ENCODE data around the gene OIP5.
"Not testable (repeated sequence)": the region's sequence is repeated elsewhere in the genome, so short reads cannot be mapped to it uniquely, and the experiment has no call there.

Gene OIP5

DNA sequence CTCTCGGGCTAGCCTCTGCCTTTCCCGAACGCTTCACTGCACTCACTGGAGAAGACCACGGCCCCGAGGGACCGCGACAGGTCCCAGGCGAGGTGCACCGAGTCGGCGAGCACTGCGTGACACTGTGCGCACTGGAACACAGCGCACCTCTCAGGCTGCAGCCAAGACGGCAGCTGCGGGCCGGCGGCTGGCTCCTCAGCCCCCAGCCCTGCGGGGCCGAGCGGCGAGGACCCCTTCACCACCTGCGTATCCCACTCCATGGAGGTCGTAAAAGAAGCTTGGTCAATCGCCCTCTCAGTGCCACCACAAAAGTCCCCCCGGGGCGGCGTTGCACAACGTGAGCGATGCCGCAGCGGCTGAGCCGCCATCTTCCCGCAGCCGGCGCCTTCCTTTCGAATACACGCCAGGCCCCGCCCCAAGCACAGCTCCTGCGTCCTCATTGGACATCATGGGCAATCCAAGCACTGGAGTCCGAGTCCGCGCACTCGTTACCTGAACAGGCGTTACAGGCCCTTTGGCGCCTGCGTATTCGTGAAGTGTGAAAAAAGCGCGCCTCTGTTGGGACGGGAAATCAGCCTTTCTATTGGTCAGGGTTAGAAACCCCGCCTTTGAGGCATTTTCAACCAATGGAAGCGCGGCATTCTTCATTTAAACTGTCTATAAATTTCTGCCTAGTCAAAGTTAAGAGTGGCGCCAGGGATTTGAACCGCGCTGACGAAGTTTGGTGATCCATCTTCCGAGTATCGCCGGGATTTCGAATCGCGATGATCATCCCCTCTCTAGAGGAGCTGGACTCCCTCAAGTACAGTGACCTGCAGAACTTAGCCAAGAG is at the start of gene OIP5, which contains the start of gene NUSAP1:
Gene OIP5, minus strand, starts transcription at position 398 of the 832 bp plus-strand sequence. Its CDS starts 30 bp downstream, at position 368.
Gene NUSAP1, plus strand, starts transcription at position 688 of the 832 bp plus-strand sequence. Its CDS starts 77 bp downstream, at position 765.
- DNase-seq = peak; percentile 99

DNA sequence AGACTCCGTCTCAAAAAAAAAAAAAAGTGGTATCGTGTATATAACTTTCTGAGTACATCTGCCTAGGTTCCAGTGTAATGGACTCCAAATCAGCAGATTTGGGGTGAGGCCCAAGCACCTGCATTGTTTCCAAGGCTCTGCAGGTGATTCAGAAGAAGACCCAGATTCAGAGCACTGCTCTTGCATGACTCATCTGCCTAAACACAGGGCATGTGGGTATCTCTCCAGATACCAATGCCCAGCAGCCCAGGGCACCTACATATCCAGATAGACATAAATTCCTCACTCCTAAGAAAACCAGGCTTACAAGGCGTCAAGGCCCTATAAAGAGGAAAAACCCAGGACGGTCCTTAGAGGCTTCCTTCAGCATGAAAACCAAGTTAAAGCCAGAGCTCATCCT is 45.6 kb upstream of the OIP5 start:
- DNase-seq = no peak

DNA sequence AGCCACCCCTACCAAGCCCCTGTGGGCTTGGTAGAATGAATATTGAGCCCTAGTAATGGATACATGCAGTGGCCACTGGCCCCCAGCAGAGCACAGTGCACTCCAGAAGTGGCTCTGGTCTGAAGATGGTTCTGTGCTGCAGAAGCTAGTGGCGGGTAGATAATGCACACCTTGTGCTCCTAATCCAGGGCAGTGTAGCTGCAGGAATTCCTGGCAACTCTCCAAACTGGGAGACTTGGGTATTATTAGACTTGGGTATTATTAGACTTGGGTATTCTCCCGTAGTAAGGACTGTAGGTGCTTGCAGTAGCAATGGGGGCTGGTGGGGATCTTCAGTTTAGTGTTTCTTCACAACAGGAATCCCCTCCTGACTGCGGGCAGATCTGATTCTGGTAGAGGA is 35.0 kb upstream of the OIP5 start:
- DNase-seq = no peak

DNA sequence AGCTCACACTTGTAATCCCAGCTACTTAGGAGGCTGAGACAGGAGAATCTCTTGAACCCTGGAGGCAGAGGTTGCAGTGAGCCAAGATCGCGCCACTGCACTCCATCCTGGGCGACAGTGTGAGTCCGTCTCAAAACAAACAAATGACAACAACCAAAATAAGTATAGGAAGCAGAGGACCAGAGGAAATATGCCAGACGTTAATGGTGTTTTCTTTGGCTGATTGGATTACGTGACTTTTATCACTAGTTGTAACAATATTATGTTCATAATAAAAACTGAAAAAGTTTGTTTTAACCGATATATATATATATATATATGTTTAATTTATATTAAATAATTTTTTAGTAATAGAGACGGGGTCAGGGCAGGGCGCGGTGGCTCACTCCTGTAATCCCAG is 22.0 kb upstream of the OIP5 start:
- no peak for DNase-seq

DNA sequence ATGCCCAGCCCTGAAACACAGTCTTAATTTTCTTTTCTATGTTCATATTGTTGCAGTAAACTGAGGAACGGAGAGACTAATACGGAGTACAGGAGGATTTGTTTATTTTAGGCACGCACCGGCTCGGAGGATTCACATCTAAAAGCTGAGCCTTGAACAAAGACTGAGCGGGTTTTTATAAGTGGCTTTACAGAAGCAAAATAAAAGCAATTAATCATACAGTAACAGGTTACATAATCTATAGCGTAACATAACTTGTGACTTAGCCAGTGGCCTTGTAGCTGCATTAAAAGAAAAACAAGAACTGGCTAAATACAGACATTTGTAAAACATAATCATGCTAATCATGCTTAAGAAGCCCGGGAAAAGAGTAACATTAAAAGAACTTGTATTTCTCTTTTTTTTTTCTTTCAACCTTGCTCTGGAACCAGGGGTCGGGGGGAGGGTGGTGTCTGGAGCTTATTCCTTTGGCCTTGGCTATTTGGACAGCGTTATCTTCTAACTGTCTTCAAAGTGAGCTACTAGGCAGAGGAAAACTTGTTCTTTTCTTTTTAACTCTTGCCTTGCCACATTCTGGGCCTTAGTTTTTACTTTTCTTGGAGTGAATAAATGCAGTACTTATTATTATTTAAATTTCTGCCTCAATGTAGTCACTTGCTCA is 17.8 kb upstream of the OIP5 start:
- DNase-seq = no peak

- DNase-seq = no peak
Observed at GRCh38 chr15:41347236-41347635, 14.8 kb upstream of the OIP5 start.

GRCh38 chr15:41341519-41341918 is 9.1 kb upstream of the OIP5 start:
- no peak for DNase-seq

DNA sequence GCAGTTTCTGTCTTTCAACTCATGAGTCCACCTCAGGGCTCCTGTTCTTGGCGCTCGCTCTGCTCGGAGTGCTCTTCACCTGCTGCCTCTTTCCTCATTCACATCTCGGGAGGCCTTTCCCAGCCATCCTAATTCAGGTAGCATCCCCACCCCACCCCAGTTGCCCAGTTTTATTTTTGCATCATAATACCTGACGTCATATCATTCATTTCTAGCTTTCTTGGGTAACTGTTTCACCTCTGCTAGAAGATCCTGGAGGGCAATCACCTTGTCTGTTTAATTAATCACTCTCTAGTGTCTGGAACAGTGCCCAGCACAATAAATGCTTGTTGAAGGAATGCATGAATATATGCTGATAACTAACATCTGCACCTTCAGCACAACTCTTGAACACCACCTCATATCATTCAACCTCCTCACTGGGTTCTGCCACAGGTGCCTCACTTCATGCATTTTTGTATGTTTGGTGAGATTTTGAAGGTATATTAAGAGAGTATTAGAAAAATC is 7.9 kb upstream of the OIP5 start:
- no peak for DNase-seq

- no peak for DNase-seq
Observed at GRCh38 chr15:41337631-41338522, 5.5 kb upstream of the OIP5 start.

DNA sequence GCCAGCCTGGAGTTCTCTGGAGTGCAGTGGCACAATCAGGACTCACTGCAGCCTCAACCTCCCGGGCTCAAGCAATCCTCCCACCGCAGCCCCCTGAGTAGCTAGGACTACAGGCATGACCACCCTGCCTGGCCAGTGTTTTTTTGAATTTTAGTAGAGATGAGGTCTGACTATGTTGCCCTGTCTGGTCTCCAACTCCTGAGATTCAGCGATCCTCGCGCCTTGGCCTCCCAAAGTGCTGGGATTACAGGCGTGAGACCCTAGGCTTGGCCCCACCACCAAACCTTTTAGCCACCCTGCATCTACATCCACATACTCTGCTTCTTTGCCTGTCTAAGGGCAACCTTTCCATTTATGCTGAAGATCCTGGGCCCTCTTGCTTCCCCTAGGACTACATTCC is 4.7 kb upstream of the OIP5 start:
- DNase-seq = no peak

DNA sequence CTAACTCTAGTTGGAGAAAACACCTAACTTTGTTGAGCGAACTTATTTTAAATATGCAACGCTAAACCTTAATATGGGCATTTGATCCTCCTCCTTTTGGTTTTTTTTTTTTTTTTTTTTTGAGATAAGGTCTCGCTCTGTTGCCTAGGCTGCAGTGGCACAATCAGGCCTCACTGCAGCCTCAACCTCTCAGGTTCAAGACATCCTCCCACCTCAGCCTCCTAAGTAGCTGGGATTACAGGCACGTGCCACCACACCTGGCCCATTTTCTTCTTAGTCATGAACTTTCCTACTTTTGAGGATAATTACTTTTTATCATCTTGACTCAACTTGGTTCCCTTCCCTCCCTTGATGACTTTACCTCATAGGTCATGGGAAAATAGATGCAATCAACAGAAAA is 4.2 kb upstream of the OIP5 start:
- DNase-seq = no peak

DNA sequence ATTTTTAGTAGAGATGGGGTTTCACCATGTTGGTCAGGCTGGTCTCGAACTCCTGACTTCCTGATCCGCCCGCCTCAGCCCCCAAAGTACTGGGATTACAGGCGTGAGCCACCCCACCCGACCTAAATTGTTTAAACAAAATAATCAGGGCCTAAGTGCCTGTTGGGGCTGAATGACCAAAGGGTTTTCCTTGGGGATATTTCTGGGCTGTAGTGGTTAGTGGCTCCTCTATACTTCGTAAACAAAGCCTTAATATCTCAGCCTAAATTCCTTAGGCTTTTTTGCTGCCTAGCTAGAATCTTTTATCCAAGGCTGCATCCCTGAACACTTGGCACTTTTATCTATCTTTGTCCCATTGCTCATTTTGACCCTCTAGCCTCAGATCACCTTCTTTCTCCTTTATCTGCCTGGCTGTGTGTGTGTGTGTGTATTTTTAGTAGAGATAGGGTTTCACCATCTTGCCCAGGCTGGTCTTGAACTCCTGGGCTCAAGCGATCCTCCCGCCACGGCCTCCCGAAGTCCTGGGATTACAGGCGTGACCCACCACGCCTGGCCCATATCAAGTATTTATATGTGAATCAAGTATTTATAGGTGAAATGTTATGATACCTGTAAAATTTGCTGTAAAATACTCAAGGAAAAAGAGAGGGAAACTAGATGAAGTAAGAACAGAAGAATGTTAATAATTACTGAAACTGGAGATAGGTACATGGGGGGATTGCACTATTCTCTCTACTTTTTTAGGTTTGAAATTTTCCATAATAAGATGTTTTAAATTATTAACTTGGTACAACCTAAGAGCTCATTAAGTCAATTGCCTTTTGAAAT is 2.1 kb upstream of the OIP5 start:
- DNase-seq = no peak

DNA sequence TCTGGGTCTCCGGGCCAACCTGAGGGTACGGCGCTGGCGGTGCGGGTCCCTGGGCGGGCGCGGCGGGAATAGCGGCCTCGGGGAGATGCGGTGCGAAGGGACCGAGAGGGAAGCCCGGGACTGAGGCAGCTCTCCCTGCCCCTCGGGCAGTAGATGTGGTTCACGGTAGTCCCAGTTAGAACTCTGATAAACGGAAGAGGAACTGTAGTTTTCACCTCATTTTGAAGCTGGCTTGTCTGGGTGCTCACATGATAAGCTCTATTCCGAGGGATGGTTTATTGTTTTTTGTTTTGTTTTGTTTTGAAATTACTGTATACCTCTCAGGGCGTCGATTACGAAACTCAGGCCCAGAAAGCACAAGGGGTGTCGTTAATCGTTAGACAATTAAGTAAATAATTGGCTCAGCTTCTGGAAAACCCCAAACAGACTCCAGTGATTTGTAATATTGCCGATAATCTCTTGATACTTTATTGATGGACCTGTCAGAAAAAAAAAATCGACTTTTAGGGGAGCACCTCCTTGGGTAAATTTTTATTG is 703 bp upstream of the OIP5 start:
- no peak for DNase-seq

DNA sequence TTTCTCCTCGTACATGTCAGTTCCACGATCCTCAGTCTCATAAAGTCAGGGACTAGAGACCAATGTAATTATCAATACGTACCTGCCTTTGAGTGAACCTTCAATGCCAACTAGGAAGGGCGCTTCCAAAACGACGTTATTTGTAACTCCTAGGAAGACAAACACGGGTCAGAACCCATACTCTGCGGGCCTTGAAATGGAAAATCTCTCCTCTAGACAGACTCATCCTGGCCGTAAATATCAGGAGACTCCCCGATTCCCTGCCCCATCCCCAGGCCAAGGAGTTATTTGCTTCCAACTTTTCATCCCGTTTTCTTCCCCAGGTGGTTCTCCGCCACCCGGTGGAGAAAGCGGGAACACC is 578 bp downstream of the OIP5 start:
- no peak for DNase-seq

- DNase-seq = no peak
Observed at GRCh38 chr15:41331281-41331680, 1.1 kb downstream of the OIP5 start.

DNA sequence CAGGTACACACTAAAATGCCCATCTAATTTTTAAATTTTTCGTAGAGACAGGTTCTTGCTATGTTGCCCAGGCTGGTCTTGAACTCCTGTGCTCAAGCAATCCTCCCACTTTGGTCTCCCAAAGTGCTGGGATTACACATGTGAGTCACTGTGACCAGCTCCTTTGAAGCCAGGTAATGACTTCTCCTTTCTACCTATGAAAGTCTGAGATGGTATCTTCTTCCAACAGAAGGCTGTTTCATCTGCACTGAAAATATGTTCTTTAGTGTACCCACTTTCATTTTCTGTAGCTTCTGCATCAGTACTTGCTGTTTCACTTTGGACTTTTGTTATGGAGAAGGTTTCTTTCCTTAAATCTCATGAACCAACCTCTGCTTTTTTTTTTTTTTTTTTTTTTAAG is 8.8 kb downstream of the OIP5 start:
- DNase-seq = no peak

DNA sequence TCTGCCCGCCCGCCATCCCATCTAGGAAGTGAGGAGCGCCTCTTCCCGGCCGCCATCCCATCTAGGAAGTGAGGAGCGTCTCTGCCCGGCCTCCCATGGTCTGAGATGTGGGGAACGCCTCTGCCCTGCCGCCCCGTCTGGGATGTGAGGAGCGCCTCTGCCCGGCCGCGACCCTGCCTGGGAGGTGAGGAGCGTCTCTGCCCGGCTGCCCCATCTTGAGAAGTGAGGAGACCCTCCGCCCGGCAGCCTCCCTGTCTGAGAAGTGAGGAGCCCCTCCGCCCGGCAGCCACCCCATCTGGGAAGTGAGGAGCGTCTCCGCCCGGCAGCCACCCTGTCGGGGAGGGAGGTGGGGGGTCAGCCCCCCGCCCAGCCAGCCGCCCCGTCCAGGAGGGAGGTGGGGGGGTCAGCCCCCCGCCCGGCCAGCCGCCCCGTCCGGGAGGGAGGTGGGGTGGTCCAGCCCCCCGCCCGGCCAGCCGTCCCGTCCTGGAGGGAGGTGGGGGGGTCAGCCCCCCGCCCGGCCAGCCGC is 11.5 kb downstream of the OIP5 start:
- DNase-seq = not testable (repeated sequence)

DNA sequence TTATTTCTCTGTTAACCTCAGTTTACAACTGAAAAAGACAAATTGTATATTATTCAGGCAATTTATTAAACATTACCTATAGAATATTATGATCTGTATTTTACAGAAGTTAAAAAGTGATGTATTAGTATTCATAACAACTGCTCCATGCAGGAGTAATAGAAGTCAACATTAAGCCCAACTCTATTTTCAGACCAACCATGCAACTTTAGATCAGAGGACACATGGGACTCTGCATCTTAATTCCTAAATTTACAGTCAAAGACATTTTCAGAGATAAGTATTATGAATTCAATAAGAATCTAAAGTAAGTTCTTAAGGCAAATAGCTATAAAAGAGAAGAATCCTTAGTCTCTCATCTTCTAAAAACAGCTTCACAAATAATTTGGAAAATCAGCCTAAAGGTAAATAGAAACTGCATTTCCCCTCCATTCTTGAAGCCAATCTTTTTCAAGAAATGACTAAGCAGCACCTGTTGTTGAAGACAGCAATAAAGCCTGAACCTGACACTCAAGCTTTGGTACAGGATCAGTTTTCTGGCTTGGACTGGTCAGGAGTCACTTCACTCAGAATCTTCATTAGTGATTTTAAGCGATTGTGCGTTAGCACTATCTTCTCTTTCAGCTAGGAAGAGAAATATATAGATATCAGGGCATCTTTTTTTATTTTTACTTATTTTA is 23.0 kb downstream of the OIP5 start:
- DNase-seq = no peak

DNA sequence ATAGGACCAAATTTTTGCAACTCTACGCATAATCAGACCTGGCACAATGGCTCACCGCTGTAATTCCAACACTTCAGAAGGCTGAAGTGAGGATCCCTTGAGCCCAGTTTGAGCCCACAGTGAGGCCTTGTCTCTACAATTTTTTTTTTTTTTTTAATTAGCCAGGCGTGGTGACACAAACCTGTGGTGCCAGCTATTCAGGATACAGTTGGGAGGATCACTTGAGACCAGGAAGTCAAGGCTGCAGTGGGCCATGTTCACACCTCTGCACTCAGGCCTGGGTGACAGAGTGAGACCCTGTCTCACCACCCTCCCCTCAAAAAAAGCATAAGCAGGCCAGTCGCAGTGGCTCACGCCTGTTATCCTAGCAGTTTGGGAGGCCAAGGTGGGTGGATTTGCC is 24.7 kb downstream of the OIP5 start:
- DNase-seq = no peak

DNA sequence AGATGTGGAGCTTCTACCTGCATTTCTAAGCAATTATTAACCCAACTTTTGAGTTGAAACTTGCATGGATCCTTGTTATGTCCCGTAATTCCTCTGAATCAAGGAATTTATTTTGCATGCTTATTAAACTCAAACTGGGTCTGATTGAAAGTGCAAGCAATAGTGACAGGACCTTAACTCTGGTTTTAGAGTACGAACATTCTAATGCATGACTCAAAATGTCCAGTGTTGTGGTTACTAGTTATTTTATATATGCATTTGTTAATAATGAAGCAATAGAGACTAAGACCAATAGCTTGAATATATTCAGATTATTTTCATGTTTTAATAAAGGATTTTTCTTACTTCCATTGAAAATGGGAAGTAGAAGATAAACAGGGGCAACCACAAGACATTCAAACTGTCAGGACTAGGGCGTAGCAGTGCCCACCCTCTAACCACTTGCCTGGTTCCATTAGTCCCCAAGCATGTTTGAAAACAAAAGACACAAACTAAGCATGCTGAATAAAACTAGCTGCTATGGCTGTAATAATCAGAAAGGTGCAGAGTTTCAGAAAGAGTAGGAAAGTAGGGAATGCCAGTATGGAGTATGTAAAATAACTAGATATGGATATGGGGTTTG is 28.1 kb downstream of the OIP5 start:
- DNase-seq = no peak

DNA sequence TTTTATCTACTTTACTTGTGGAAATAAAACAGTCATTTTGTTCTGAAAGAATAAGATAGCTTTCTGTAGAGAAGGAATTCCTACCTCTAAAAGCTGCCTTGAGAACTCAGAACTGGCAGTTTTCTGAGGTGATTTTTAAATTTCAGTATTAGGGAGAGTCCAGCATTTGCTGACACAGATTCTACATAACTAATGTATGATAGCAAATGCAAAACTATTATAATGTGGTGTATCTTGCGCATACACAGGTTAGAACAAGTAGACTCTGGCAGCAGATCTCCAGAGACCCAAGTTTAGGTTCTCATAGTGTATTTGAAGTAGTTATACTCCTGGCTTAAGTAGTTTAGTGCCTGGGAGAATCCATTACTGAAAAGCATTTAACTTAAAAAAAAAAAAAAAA is 30.8 kb downstream of the OIP5 start:
- no peak for DNase-seq
